HG02763 (cell line): ENCODE results near the gene NCOA4.
"Not testable (repeated sequence)": the region's sequence is repeated elsewhere in the genome, so short reads cannot be mapped to it uniquely, and the experiment has no call there.

Experiments used
- ATAC-seq: cut with Tn5 transposase; IDR thresholded peaks from one replicate; pipeline ENCODE4 v1.9.1; 2021; ENCODE audit warnings: mild to moderate bottlenecking, moderate library complexity; ENCODE audit not compliant: unreplicated experiment

Gene NCOA4

GRCh38 chr10:46020344-46020657, 10.1 kb downstream of the NCOA4 start:
- ATAC-seq = no peak

- ATAC-seq = no peak
Measured at GRCh38 chr10:46019569-46020343, 10.7 kb downstream of the NCOA4 start.

GRCh38 chr10:46019177-46019528, 11.3 kb downstream of the NCOA4 start:
- ATAC-seq = no peak

GRCh38 chr10:46018453-46019176, 11.8 kb downstream of the NCOA4 start:
- no peak for ATAC-seq

- no peak for ATAC-seq
Measured at GRCh38 chr10:46017733-46018132, 12.7 kb downstream of the NCOA4 start.

GRCh38 chr10:46016811-46017210, 13.6 kb downstream of the NCOA4 start:
- no peak for ATAC-seq

- no peak for ATAC-seq
Measured at GRCh38 chr10:46016190-46016589, 14.2 kb downstream of the NCOA4 start.

- ATAC-seq = no peak
Measured at GRCh38 chr10:46014683-46015405, 15.6 kb downstream of the NCOA4 start.

GRCh38 chr10:46014206-46014605, 16.2 kb downstream of the NCOA4 start:
- ATAC-seq = no peak

GRCh38 chr10:46012746-46013145, 17.7 kb downstream of the NCOA4 start:
- no peak for ATAC-seq

- no peak for ATAC-seq
Measured at GRCh38 chr10:46006219-46006618, 24.2 kb downstream of the NCOA4 start.

GRCh38 chr10:46005383-46005782, 25.0 kb downstream of the NCOA4 start:
- ATAC-seq = no peak

- no peak for ATAC-seq
Measured at GRCh38 chr10:46004963-46005362, 25.5 kb downstream of the NCOA4 start.

- no peak for ATAC-seq
Measured at GRCh38 chr10:46002916-46003693, 27.3 kb downstream of the NCOA4 start.

- not testable (repeated sequence) for ATAC-seq
Measured at GRCh38 chr10:46002189-46002687, 28.2 kb downstream of the NCOA4 start.

- no peak for ATAC-seq
Measured at GRCh38 chr10:46001187-46001756, 29.2 kb downstream of the NCOA4 start.

GRCh38 chr10:46000538-46000937, 29.9 kb downstream of the NCOA4 start:
- no peak for ATAC-seq

- ATAC-seq = not testable (repeated sequence)
Measured at GRCh38 chr10:45999955-46000354, 30.5 kb downstream of the NCOA4 start.

GRCh38 chr10:45997994-45998763, 32.2 kb downstream of the NCOA4 start:
- ATAC-seq = no peak

GRCh38 chr10:45997557-45997956, 32.9 kb downstream of the NCOA4 start:
- ATAC-seq = no peak
